ENCODE data around the gene CNKSR2.

CNKSR2 gene

GRCh38 chrX:21698272-21698671 is 324.1 kb downstream of the CNKSR2 start:
- no peaks in the 10 kb centered on the region for H3K27me3 ChIP-seq (ENCODE audit: control insufficient read depth in 1 of 2, insufficient read depth in 2 of 2, low read length in 2 of 2)
- no peak overlapping the region for H3K27ac ChIP-seq (ENCODE audit: low read depth, low read length)
- H3K36me3 ChIP-seq (ENCODE audit: control insufficient read depth in 1 of 2, insufficient read depth in 2 of 2, low read length in 2 of 2) = no peaks in the 10 kb centered on the region
- no peaks in the 10 kb centered on the region for H3K9me3 ChIP-seq (ENCODE audit: control insufficient read depth in 1 of 2, low read length in 2 of 2)
- no peak overlapping the region for H3K9ac ChIP-seq (ENCODE audit: low read depth in 1 of 2, low read length in 2 of 2)
- H3K4me3 ChIP-seq (ENCODE audit: low read depth in 1 of 2, low read length in 2 of 2) = no peak overlapping the region
- H3K4me1 ChIP-seq (ENCODE audit: control insufficient read depth in 1 of 2, insufficient read depth in 2 of 2, low read length in 2 of 2) = no peaks in the 10 kb centered on the region

GRCh38 chrX:21699136-21699535 is 324.9 kb downstream of the CNKSR2 start:
- Histone ChIP-seq H3K4me1 (ENCODE audit: control insufficient read depth in 1 of 2, insufficient read depth in 2 of 2, low read length in 2 of 2) (no peaks in the 10 kb centered on the region), H3K4me3 (ENCODE audit: low read depth in 1 of 2, low read length in 2 of 2) (no peak overlapping the region), H3K9ac (ENCODE audit: low read depth in 1 of 2, low read length in 2 of 2) (no peak overlapping the region), H3K36me3 (ENCODE audit: control insufficient read depth in 1 of 2, insufficient read depth in 2 of 2, low read length in 2 of 2) (no peaks in the 10 kb centered on the region), H3K27me3 (ENCODE audit: control insufficient read depth in 1 of 2, insufficient read depth in 2 of 2, low read length in 2 of 2) (no peaks in the 10 kb centered on the region), H3K9me3 (ENCODE audit: control insufficient read depth in 1 of 2, low read length in 2 of 2) (no peaks in the 10 kb centered on the region), H3K27ac (ENCODE audit: low read depth, low read length) (no peak overlapping the region)

- no peaks in the 10 kb centered on the region for H3K9me3 ChIP-seq (ENCODE audit: control insufficient read depth in 1 of 2, low read length in 2 of 2)
- H3K27ac ChIP-seq (ENCODE audit: low read depth, low read length) = no peak overlapping the region
- no peaks in the 10 kb centered on the region for H3K27me3 ChIP-seq (ENCODE audit: control insufficient read depth in 1 of 2, insufficient read depth in 2 of 2, low read length in 2 of 2)
- no peak overlapping the region for H3K4me3 ChIP-seq (ENCODE audit: low read depth in 1 of 2, low read length in 2 of 2)
- H3K4me1 ChIP-seq (ENCODE audit: control insufficient read depth in 1 of 2, insufficient read depth in 2 of 2, low read length in 2 of 2) = peaks cover 0 to 3% of the 10 kb centered on the region in 2 donors
- no peaks in the 10 kb centered on the region for H3K36me3 ChIP-seq (ENCODE audit: control insufficient read depth in 1 of 2, insufficient read depth in 2 of 2, low read length in 2 of 2)
- H3K9ac ChIP-seq (ENCODE audit: low read depth in 1 of 2, low read length in 2 of 2) = no peak overlapping the region
These were observed 326.1 kb downstream of the CNKSR2 start for GRCh38 chrX:21700275-21700674.

- Histone ChIP-seq H3K36me3 (ENCODE audit: control insufficient read depth in 1 of 2, insufficient read depth in 2 of 2, low read length in 2 of 2) (no peaks in the 10 kb centered on the region), H3K4me1 (ENCODE audit: control insufficient read depth in 1 of 2, insufficient read depth in 2 of 2, low read length in 2 of 2) (peaks cover 0 to 5% of the 10 kb centered on the region in 2 donors), H3K4me3 (ENCODE audit: low read depth in 1 of 2, low read length in 2 of 2) (no peak overlapping the region), H3K9me3 (ENCODE audit: control insufficient read depth in 1 of 2, low read length in 2 of 2) (no peaks in the 10 kb centered on the region), H3K27me3 (ENCODE audit: control insufficient read depth in 1 of 2, insufficient read depth in 2 of 2, low read length in 2 of 2) (no peaks in the 10 kb centered on the region), H3K9ac (ENCODE audit: low read depth in 1 of 2, low read length in 2 of 2) (no peak overlapping the region), H3K27ac (ENCODE audit: low read depth, low read length) (no peak overlapping the region)
These were observed 326.7 kb downstream of the CNKSR2 start for GRCh38 chrX:21700967-21701366.

- Histone ChIP-seq H3K9me3 (ENCODE audit: control insufficient read depth in 1 of 2, low read length in 2 of 2) (no peaks in the 10 kb centered on the region), H3K4me1 (ENCODE audit: control insufficient read depth in 1 of 2, insufficient read depth in 2 of 2, low read length in 2 of 2) (peaks cover 0 to 5% of the 10 kb centered on the region in 2 donors), H3K36me3 (ENCODE audit: control insufficient read depth in 1 of 2, insufficient read depth in 2 of 2, low read length in 2 of 2) (no peaks in the 10 kb centered on the region), H3K4me3 (ENCODE audit: low read depth in 1 of 2, low read length in 2 of 2) (no peak overlapping the region), H3K27me3 (ENCODE audit: control insufficient read depth in 1 of 2, insufficient read depth in 2 of 2, low read length in 2 of 2) (no peaks in the 10 kb centered on the region), H3K9ac (ENCODE audit: low read depth in 1 of 2, low read length in 2 of 2) (no peak overlapping the region), H3K27ac (ENCODE audit: low read depth, low read length) (no peak overlapping the region)
These were observed 328.5 kb downstream of the CNKSR2 start for GRCh38 chrX:21702725-21703124.
